Superior temporal gyrus (tissue), 1 donor: Measurements from ENCODE around the gene ENTPD1.
"Not testable (repeated sequence)": the region's sequence is repeated elsewhere in the genome, so short reads cannot be mapped to it uniquely, and the experiment has no call there.

Source experiments
- DNase-seq: peaks from one replicate; pipeline ENCODE4 v3.0.0-alpha.2; 2016; ENCODE audit errors: extremely low spot score

Gene ENTPD1

GRCh38 chr10:95794195-95794594, 38.2 kb downstream of the ENTPD1 start:
- DNase-seq: no peak

GRCh38 chr10:95795602-95796001, 39.6 kb downstream of the ENTPD1 start:
- no peak for DNase-seq

- DNase-seq: no peak
Observed at GRCh38 chr10:95796504-95796903, 40.5 kb downstream of the ENTPD1 start.

- DNase-seq: no peak
Observed at GRCh38 chr10:95798096-95798855, 42.3 kb downstream of the ENTPD1 start.

- not testable (repeated sequence) for DNase-seq
Observed at GRCh38 chr10:95800286-95800685, 44.3 kb downstream of the ENTPD1 start.

- not testable (repeated sequence) for DNase-seq
Observed at GRCh38 chr10:95806687-95807380, 50.9 kb downstream of the ENTPD1 start.

GRCh38 chr10:95808705-95809308, 52.8 kb downstream of the ENTPD1 start:
- not testable (repeated sequence) for DNase-seq

GRCh38 chr10:95809370-95810197, 53.6 kb downstream of the ENTPD1 start:
- DNase-seq: no peak

- DNase-seq: no peak
Observed at GRCh38 chr10:95810198-95810976, 54.4 kb downstream of the ENTPD1 start.

- no peak for DNase-seq
Observed at GRCh38 chr10:95813054-95813685, 57.2 kb downstream of the ENTPD1 start.

GRCh38 chr10:95814011-95814727, 58.2 kb downstream of the ENTPD1 start:
- DNase-seq: no peak

GRCh38 chr10:95815133-95815532, 59.2 kb downstream of the ENTPD1 start:
- DNase-seq: no peak

- DNase-seq: no peak
Observed at GRCh38 chr10:95815701-95816240, 59.8 kb downstream of the ENTPD1 start.

- DNase-seq: no peak
Observed at GRCh38 chr10:95818010-95818409, 62.0 kb downstream of the ENTPD1 start.

- no peak for DNase-seq
Observed at GRCh38 chr10:95818668-95819067, 62.7 kb downstream of the ENTPD1 start.

GRCh38 chr10:95819620-95820329, 63.8 kb downstream of the ENTPD1 start:
- no peak for DNase-seq

GRCh38 chr10:95820363-95820762, 64.4 kb downstream of the ENTPD1 start:
- no peak for DNase-seq

GRCh38 chr10:95821720-95822119, 65.8 kb downstream of the ENTPD1 start:
- no peak for DNase-seq

- no peak for DNase-seq
Observed at GRCh38 chr10:95830044-95830443, 74.1 kb downstream of the ENTPD1 start.
